Transverse colon (tissue), 4 donors: Measurements from ENCODE around the gene RELL1. TPM values are rescaled to one million over a fixed set of nuclear protein-coding genes. Genes with fewer than 3 reads are reported as not detected.

Experiments used
- DNase-seq: peaks from one replicate; pipeline ENCODE4 v3.0.0-alpha.2; 2019
- H3K27ac ChIP-seq, 4 donors: fragments of 200-600 bp; sonication (generic); 2 replicates each; pipeline ENCODE4 v1.5.1; 2016 to 2018; ENCODE audit warnings: inconsistent platforms in 4 of 4
- H3K27me3 ChIP-seq: fragments of 200-600 bp; sonication (generic); 2 replicates; pipeline ENCODE4 v1.5.1; 2017; ENCODE audit warnings: inconsistent platforms
- H3K36me3 ChIP-seq, 4 donors: fragments of 200-600 bp; sonication (generic); 2 replicates each; pipeline ENCODE4 v1.5.1; 2017 to 2019; ENCODE audit warnings: inconsistent platforms in 4 of 4
- H3K4me1 ChIP-seq, 4 donors: fragments of 200-600 bp; sonication (generic); 2 replicates each; pipeline ENCODE4 v1.5.1; 2017 to 2020; ENCODE audit warnings: inconsistent platforms in 4 of 4
- H3K4me3 ChIP-seq, 4 donors: fragments of 200-600 bp; sonication (generic); 1 replicate in 1 of 4; 2 replicates in 3 of 4; pipeline versions ENCODE4 v1.5.1 to v1.6.1; 2017 to 2019; ENCODE audit warnings: inconsistent platforms in 4 of 4
- H3K9me3 ChIP-seq, 2 donors: fragments of 200-600 bp; sonication (generic); 2 replicates each; pipeline ENCODE4 v1.5.1; 2017 to 2019; ENCODE audit warnings: inconsistent platforms in 2 of 2
- CTCF ChIP-seq, 5 experiments: fragments of 200-600 bp in 3 of 5; fragments of 450-650 bp in 2 of 5; sonication (generic) in 3 of 5; IDR thresholded peaks; 1 replicate in 2 of 5; 2 replicates in 3 of 5; pipeline ENCODE4 v1.5.1; 2016 to 2017; ENCODE audit warnings: antibody characterized with exemption in 5 of 5, inconsistent platforms in 3 of 5, mild to moderate bottlenecking in 2 of 5, moderate library complexity in 1 of 5
- EP300 ChIP-seq: sonication (generic); formaldehyde crosslinking; IDR thresholded peaks from one replicate; pipeline ENCODE4 v1.6.1; 2017; ENCODE audit warnings: antibody characterized with exemption, low read depth
- POLR2A ChIP-seq: fragments of 450-650 bp; IDR thresholded peaks from one replicate; pipeline ENCODE4 v1.6.1; 2016; ENCODE audit warnings: antibody characterized with exemption, mild to moderate bottlenecking, moderate library complexity
- POLR2AphosphoS5 ChIP-seq, 3 donors: sonication (generic); formaldehyde crosslinking; IDR thresholded peaks; one replicate each; pipeline ENCODE4 v1.6.1; 2016; ENCODE audit warnings: antibody characterized with exemption in 3 of 3
- WGBS, 2 donors: methylation state at CpG; one replicate each; pipeline ENCODE4 v1.1.5; 2018; ENCODE audit warnings: low coverage in 1 of 2; 5-methylcytosine and 5-hydroxymethylcytosine counted together
- in situ Hi-C, 4 donors: fragments of 200-750 bp; cut with MboI; loops; one replicate each; pipeline versions ENCODE4 v1.15.0 to v1.15.1; 2017; ENCODE audit warnings: low sequenced_read_pairs in 3 of 4, low pct_ligation_motif_present in 1 of 4, low pct_unique_long_range_greater_than_20kb in 1 of 4
- intact Hi-C: fragments of 100-400 bp; cut with DNase I; formaldehyde crosslinking; loops from one replicate; pipeline ENCODE4 v1.15.1; 2023; ENCODE audit warnings: low total_unique reads
- total RNA-seq, 4 donors: library from RNA; depleted of rRNA; stranded (reverse); fragments of >200 nt; gene quantifications; one replicate each; pipeline ENCODE4 v1.1.0, GENCODE V29; 2016

The RELL1 gene
- total RNA-seq, 4 donors from 2014 or later = 9.2 to 192 (median 107) TPM

GRCh38 chr4:37662861-37663390, 23.2 kb downstream of the RELL1 start:
- peaks cover 24 to 66% (median 46%) of the 10 kb centered on the region in 4 donors for H3K4me1 ChIP-seq
- peak overlapping the region; percentile 3 to 44 (median 36) for H3K27ac ChIP-seq
- no peak for DNase-seq
- H3K36me3 ChIP-seq = no peaks in the 10 kb centered on the region
- no peaks in the 10 kb centered on the region for H3K27me3 ChIP-seq
- WGBS, 2 donors = 66% methylated on average over 5 of the region's 5 CpGs; no CpG with 5 or more reads in 1 of the 2 donors
- no peak overlapping the region for H3K4me3 ChIP-seq
- intact Hi-C loops (no loop called here), in situ Hi-C loops (no loop called here)
- H3K9me3 ChIP-seq = no peaks in the 10 kb centered on the region
- TF ChIP-seq POLR2A (no peak), EP300 (no peak), CTCF (IDR thresholded peaks at IDR 0.05) (no peak), POLR2AphosphoS5 (IDR thresholded peaks at IDR 0.05) (no peak)

- no peak for DNase-seq
- H3K4me1 ChIP-seq = peaks cover 24 to 63% (median 44%) of the 10 kb centered on the region in 4 donors
Measured at GRCh38 chr4:37662251-37662650, 23.9 kb downstream of the RELL1 start.

GRCh38 chr4:37661772-37662171, 24.4 kb downstream of the RELL1 start:
- intact Hi-C loops = no loop called here
- H3K4me3 ChIP-seq = no peak overlapping the region
- in situ Hi-C loops = no loop called here
- no peaks in the 10 kb centered on the region for H3K27me3 ChIP-seq
- TF ChIP-seq POLR2A (no peak), POLR2AphosphoS5 (IDR thresholded peaks at IDR 0.05) (no peak), EP300 (no peak), CTCF (IDR thresholded peaks at IDR 0.05) (no peak)
- WGBS, 2 donors = 0 to 44% methylated on average over 2 of the region's 3 CpGs
- H3K9me3 ChIP-seq = peaks cover 0 to 7% of the 10 kb centered on the region in 2 donors
- peak overlapping the region in 2 of 4 donors; percentile 3 to 44 for H3K27ac ChIP-seq
- peaks cover 0 to under 1% (median 0%) of the 10 kb centered on the region in 4 donors for H3K36me3 ChIP-seq
- H3K4me1 ChIP-seq = peaks cover 22 to 58% (median 41%) of the 10 kb centered on the region in 4 donors
- no peak for DNase-seq

More at GRCh38 chr4:37662251-37662650, 23.9 kb downstream of the RELL1 start:
- Histone ChIP-seq H3K27me3 (no peaks in the 10 kb centered on the region), H3K36me3 (no peaks in the 10 kb centered on the region), H3K27ac (peak overlapping the region in 3 of 4 donors; percentile 3 to 44 (median 36)), H3K9me3 (peaks cover 0 to 2% of the 10 kb centered on the region in 2 donors), H3K4me3 (no peak overlapping the region)
- in situ Hi-C loops (no loop called here), intact Hi-C loops (no loop called here)
- WGBS, 2 donors = 34% methylated on average over 1 of the region's 1 CpG; no CpG with 5 or more reads in 1 of the 2 donors
- no peak for TF ChIP-seq EP300
- no peak for TF ChIP-seq POLR2AphosphoS5 (IDR thresholded peaks at IDR 0.05)
- no peak for TF ChIP-seq POLR2A
- TF ChIP-seq CTCF (IDR thresholded peaks at IDR 0.05) = no peak

- H3K4me3 ChIP-seq = no peak overlapping the region
- peaks cover 6 to 38% (median 22%) of the 10 kb centered on the region in 4 donors for H3K4me1 ChIP-seq
- peaks cover 5 to 16% of the 10 kb centered on the region in 2 donors for H3K9me3 ChIP-seq
- intact Hi-C loops (no loop called here), in situ Hi-C loops (no loop called here)
- no peaks in the 10 kb centered on the region for H3K27me3 ChIP-seq
- 68 to 100% methylated on average over 1 to 3 of the region's 3 CpGs for WGBS, 2 donors
- no peak for DNase-seq
- H3K36me3 ChIP-seq = peaks cover 0 to 5% (median 2%) of the 10 kb centered on the region in 4 donors
- TF ChIP-seq POLR2AphosphoS5 (IDR thresholded peaks at IDR 0.05) (no peak), POLR2A (no peak), CTCF (IDR thresholded peaks at IDR 0.05) (no peak), EP300 (no peak)
- no peak overlapping the region for H3K27ac ChIP-seq
Measured at GRCh38 chr4:37659696-37660095, 26.5 kb downstream of the RELL1 start.
